DND-41 (cell line): Measurements from ENCODE around the gene KLF6.

Source experiments
- ATAC-seq: fragments of 200-7000 bp; cut with Tn5 transposase; 3 replicates; pipeline ENCODE4 v1.9.1; 2021; ENCODE audit warnings: low read depth; ENCODE audit not compliant: insufficient read depth
- DNase-seq: peaks from one replicate; pipeline ENCODE4 v3.0.0-alpha.2; 2020
- H2AFZ ChIP-seq: 2 replicates; pipeline ENCODE4 v1.6.0; 2012; ENCODE audit warnings: low read depth, low read length
- H3K27ac ChIP-seq: 2 replicates; pipeline ENCODE4 v1.5.1; 2012; ENCODE audit warnings: low read length, inconsistent platforms
- H3K27me3 ChIP-seq: fragments of 200-600 bp; sonication (generic); 2 replicates; pipeline ENCODE4 v1.6.0; 2012; ENCODE audit warnings: low read length, mild to moderate bottlenecking, inconsistent platforms; ENCODE audit not compliant: insufficient read depth, poor library complexity
- H3K36me3 ChIP-seq: 2 replicates; pipeline ENCODE4 v1.5.1; 2012; ENCODE audit warnings: low read length, inconsistent platforms; ENCODE audit not compliant: insufficient read depth
- H3K4me1 ChIP-seq: 2 replicates; pipeline ENCODE4 v1.5.1; 2012; ENCODE audit warnings: mild to moderate bottlenecking, low read length; ENCODE audit not compliant: insufficient read depth
- H3K4me2 ChIP-seq: 2 replicates; pipeline ENCODE4 v1.6.0; 2012; ENCODE audit warnings: mild to moderate bottlenecking, moderate library complexity, low read length, inconsistent platforms; ENCODE audit not compliant: insufficient read depth
- H3K4me3 ChIP-seq, 2 experiments: fragments of 200-600 bp in 1 of 2; shearing (Covaris generic) in 1 of 2; 2 replicates each; pipeline ENCODE4 v1.5.1; 2012 to 2016; ENCODE audit warnings: inconsistent platforms in 2 of 2, low read length in 2 of 2, mild to moderate bottlenecking in 2 of 2, low read depth in 1 of 2, moderate library complexity in 1 of 2
- H3K79me2 ChIP-seq: 2 replicates; pipeline ENCODE4 v1.6.0; 2012; ENCODE audit warnings: low read length, inconsistent platforms; ENCODE audit not compliant: insufficient read depth
- H3K9ac ChIP-seq: 2 replicates; pipeline ENCODE4 v1.6.0; 2012; ENCODE audit warnings: low read depth, mild to moderate bottlenecking, inconsistent platforms, low read length, moderate library complexity
- H3K9me3 ChIP-seq: 2 replicates; pipeline ENCODE4 v1.5.1; 2012; ENCODE audit warnings: low read length, moderate library complexity, mild to moderate bottlenecking, inconsistent platforms; ENCODE audit not compliant: insufficient read depth, severe bottlenecking
- H4K20me1 ChIP-seq: 2 replicates; pipeline ENCODE4 v1.6.0; 2012; ENCODE audit warnings: low read length; ENCODE audit not compliant: insufficient read depth
- CTCF ChIP-seq: IDR thresholded peaks from 2 replicates; pipeline ENCODE4 v1.5.1; 2012; ENCODE audit warnings: borderline replicate concordance, low read length, moderate library complexity, mild to moderate bottlenecking; ENCODE audit not compliant: poor library complexity, severe bottlenecking; ENCODE audit errors: extremely low read depth
- EZH2 ChIP-seq: IDR thresholded peaks from 3 replicates; pipeline ENCODE4 v1.6.1; 2012; ENCODE audit warnings: borderline replicate concordance, low read depth, mild to moderate bottlenecking, moderate library complexity, low read length, inconsistent platforms; ENCODE audit not compliant: severe bottlenecking

KLF6 gene

DNA sequence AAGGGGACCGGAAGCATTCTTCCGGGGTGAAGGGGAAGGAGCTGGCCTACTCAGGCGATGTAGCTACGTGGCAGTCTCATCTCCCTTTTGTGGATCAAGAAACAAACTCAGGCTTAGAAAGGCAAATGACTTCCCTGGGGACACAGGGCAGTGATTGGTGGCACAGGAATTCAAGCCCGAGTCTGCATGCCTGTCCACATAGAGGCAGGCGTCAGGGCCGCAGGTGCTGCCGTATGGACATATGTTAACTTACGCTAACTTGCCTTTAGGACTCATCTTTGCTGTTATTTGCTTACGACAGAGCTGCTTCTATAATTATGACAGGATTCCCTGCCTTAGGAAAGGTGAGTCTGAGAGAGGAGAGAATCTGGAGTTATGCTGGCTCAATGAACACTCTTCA, 42.3 kb upstream of the KLF6 start:
- no peak for ATAC-seq
- DNase-seq: no peak
- Histone ChIP-seq H3K4me3 (no peak overlapping the region), H3K79me2 (no peaks in the 10 kb centered on the region), H3K4me1 (peaks cover 18% of the 10 kb centered on the region), H3K27me3 (no peaks in the 10 kb centered on the region), H3K27ac (no peak overlapping the region), H3K36me3 (no peaks in the 10 kb centered on the region), H3K4me2 (no peak overlapping the region), H3K9ac (no peak overlapping the region), H2AFZ (no peak overlapping the region), H3K9me3 (no peaks in the 10 kb centered on the region), H4K20me1 (no peaks in the 10 kb centered on the region)
- TF ChIP-seq CTCF (no peak), EZH2 (no peak)

DNA sequence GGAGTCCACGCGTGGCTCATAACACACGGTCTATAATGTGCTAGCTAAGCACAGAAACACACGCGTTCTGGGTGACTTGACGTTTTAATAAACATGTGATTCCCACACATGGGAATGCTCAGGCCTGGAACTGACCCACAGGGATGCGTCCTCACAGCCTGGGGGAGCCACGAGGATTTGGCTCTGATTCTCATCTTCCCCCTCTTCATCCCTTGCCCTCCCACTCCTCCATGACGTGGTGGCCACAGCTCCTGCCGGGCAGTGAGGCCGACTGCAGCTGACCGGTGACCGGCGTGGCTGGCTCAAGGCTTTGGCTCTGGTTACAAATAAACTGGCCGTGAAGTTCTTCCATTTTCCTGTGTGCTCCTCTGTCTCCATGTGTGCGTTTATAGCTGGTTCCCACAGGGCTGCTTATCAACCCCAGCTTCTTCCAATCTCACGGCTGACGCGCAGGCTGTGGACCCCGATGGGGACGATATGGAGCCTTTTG, 40.9 kb upstream of the KLF6 start:
- no peaks in the 10 kb centered on the region for H4K20me1 ChIP-seq
- H3K27me3 ChIP-seq: no peaks in the 10 kb centered on the region
- ATAC-seq (no peak), DNase-seq (no peak)
- H3K4me1 ChIP-seq: peaks cover 18% of the 10 kb centered on the region
- H3K27ac ChIP-seq: no peak overlapping the region
- TF ChIP-seq EZH2 (no peak), CTCF (no peak)
- H3K4me2 ChIP-seq: no peak overlapping the region
- no peak overlapping the region for H3K9ac ChIP-seq
- no peaks in the 10 kb centered on the region for H3K79me2 ChIP-seq
- H3K36me3 ChIP-seq: no peaks in the 10 kb centered on the region
- no peak overlapping the region for H3K4me3 ChIP-seq
- H3K9me3 ChIP-seq: no peaks in the 10 kb centered on the region
- no peak overlapping the region for H2AFZ ChIP-seq

DNA sequence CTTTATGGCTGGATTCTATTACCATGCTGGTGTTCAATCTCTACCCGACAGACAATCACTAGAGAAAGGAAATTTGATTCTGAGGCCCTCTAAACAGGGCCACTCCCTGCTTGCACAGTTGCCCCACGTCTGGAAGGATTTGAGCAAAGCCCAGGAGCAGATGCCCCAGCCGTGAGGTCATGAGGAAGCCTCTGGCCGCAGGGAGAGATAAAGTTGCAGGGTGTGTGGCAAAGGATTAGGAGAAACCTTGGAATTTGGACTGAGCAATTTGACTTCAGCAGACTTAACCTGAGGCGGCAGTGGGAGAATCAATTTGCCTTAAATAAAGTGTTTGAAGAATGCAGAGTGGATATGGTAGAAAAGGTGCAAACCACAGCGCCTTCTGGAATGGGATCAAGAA, 40.2 kb upstream of the KLF6 start:
- no peak overlapping the region for H3K4me2 ChIP-seq
- H3K9me3 ChIP-seq: no peaks in the 10 kb centered on the region
- no peaks in the 10 kb centered on the region for H3K36me3 ChIP-seq
- DNase-seq: no peak
- H2AFZ ChIP-seq: no peak overlapping the region; the same call in 1 of the 2 replicates
- no peak for ATAC-seq
- H3K27ac ChIP-seq: no peak overlapping the region
- no peak for TF ChIP-seq EZH2
- no peak for TF ChIP-seq CTCF
- H3K9ac ChIP-seq: no peak overlapping the region
- H3K79me2 ChIP-seq: no peaks in the 10 kb centered on the region
- H4K20me1 ChIP-seq: no peaks in the 10 kb centered on the region
- H3K27me3 ChIP-seq: no peaks in the 10 kb centered on the region
- H3K4me3 ChIP-seq: no peak overlapping the region
- H3K4me1 ChIP-seq: peaks cover 18% of the 10 kb centered on the region
